Hepatic stellate cell (primary cell): Measurements from ENCODE around the gene INPP1.
"Not testable (repeated sequence)": the region's sequence is repeated elsewhere in the genome, so short reads cannot be mapped to it uniquely, and the experiment has no call there.

Experiments used
- DNase-seq: peaks from one replicate; pipeline ENCODE4 v3.0.0; 2011; ENCODE audit warnings: low spot score

The INPP1 gene

DNA sequence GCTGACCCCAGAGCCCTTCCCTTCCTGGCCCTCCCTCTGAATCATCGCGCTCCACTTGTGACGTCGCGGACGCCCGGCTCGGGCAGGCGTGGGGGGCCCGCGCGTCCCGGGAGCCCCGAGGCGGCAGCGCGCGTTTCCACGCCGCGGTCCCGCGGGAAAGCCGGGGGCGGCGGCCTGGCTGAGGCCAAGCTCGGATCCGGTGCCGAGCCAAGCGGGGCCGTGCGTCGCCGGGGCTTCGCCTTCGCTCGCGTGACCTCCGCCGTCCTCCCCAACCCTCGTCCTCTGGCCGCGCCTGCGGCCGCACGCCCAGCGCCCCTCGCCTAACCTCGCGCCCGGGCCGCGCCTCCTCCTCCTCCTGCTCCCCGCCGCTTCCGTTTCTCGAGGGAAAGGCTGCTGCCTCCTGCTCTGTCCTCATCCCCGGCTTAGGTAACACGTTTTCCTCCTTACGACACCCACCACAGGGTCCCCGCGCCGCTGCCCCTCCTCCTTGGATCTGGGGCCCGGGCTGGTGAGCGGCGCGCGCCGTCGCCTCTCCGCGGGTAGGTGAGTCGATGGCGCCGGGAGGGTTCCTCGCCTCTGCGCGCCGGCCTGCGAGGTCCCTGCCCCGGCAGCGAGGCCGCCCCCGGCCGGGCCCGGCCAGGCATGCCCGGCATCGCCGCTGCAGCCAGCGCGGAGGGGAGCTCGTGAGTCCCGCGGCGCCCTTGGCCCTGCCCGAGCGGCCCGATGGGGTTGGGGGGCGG, at the start of gene INPP1:
INPP1 (plus strand) TSS at position 54 of the 740 bp plus-strand sequence. CDS start 16,514 bp downstream, outside the sequence.
- DNase-seq = peak; percentile 64

- DNase-seq = not testable (repeated sequence)
These were observed 45.5 kb upstream of the INPP1 start for GRCh38 chr2:190297880-190298279.

GRCh38 chr2:190301032-190301431, 42.4 kb upstream of the INPP1 start:
- DNase-seq = no peak

GRCh38 chr2:190302052-190302451, 41.3 kb upstream of the INPP1 start:
- DNase-seq = no peak

DNA sequence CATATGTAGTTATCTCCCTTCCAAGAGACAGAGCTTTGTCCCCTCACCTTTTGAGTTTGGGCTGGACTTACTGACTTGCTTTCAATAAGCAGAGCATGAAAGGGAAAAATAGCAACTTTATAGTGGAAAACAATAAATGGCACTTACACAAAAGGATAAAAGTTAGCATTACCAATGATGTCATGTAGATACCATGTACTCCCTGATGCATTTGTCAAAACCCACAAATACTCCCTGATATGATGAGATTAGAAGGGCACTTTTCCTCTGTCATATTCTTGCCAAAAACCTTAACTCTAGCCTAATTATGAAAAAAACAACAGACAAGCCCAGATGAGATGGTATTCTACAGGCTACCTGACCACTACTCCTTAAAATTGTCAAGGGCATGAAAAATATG, 39.7 kb upstream of the INPP1 start:
- no peak for DNase-seq

- DNase-seq = no peak
These were observed 39.0 kb upstream of the INPP1 start for GRCh38 chr2:190304404-190304803.

DNA sequence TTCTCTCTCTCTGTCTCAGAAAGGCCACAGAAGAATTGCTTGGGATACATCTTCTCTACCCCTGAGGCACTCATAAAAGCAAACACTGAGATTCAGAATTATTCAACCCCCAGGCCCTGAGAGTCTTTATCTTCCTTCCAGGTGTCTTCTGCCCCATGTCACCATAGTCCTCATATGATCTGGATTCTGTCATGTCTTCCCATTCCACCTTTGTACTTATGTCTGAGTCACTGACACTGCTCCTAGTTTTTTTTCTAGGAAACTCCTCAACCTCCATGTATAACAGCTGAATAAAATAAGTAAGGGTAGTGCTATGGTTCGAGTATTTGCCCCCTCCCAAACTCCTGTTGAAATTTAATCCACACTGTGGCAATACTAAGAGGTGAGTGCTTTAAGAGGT, 35.4 kb upstream of the INPP1 start:
- DNase-seq = no peak

DNA sequence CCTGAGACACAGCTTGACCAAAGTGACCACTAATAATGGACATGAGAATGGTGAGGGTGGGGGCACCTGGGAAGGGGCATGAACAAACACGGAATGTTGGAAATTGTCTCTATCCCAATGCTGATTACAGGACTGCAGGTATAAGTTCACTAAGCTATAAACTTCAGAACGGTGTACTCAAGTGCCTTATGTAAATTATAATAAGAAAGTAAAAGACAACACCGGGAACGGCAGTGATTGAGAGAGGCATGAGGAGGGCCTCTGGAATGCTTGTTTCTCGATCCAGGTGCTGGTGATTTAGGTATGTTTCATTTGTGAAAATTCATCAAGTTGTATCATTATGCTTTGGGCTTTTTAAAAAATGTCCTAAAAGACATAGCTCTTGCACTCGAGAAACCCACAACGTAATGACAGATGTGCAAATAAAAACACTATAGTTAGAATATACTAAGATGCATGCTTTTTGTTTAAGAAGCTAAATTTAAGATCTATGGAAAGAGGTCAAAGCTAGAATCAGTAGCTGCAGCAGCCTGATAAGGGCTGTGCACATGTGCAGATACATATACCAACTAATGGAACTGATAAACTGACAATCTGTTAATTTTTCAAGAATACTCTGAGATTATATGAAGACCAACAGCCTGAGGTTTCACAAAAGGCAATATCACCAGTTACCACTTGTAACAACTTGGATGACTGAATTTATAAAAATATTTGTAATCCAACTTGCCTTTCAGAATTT, 31.3 kb upstream of the INPP1 start:
- DNase-seq = no peak

DNA sequence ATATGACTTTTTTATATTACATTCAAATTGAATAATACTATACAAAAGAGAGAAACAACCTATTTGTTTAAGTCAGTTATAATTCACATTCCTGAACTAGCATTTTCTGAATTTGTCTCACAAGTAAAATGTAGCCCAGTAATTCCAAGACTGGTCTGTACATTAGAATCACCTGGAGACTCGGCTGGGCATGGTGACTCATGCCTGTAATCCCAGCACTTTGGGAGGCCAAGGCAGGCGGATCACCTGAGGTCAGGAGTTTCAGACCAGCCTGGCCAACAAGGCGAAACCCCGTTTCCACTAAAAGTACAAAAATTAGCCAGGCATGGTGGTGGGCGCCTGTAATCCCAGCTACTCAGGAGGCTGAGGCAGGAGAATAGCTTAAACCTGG, 30.8 kb upstream of the INPP1 start:
- not testable (repeated sequence) for DNase-seq

- DNase-seq = no peak
These were observed 29.5 kb upstream of the INPP1 start for GRCh38 chr2:190313880-190314279.

GRCh38 chr2:190315273-190315672, 28.1 kb upstream of the INPP1 start:
- no peak for DNase-seq

- DNase-seq = no peak
These were observed 24.9 kb upstream of the INPP1 start for GRCh38 chr2:190318514-190318913.

- no peak for DNase-seq
These were observed 24.3 kb upstream of the INPP1 start for GRCh38 chr2:190318931-190319554.

- peak; percentile 81 for DNase-seq
These were observed 23.6 kb upstream of the INPP1 start, which contains the start of gene HIBCH for GRCh38 chr2:190319555-190320498. HIBCH (minus strand) TSS chr2:190319826; CDS start chr2:190319750, 76 bp downstream.

GRCh38 chr2:190320696-190321095, 22.7 kb upstream of the INPP1 start:
- DNase-seq = no peak

- DNase-seq = no peak
These were observed 20.0 kb upstream of the INPP1 start for GRCh38 chr2:190323406-190323805.

- DNase-seq = no peak
These were observed 17.8 kb upstream of the INPP1 start for GRCh38 chr2:190325588-190325987.

GRCh38 chr2:190327867-190328572, 15.4 kb upstream of the INPP1 start:
- no peak for DNase-seq

DNA sequence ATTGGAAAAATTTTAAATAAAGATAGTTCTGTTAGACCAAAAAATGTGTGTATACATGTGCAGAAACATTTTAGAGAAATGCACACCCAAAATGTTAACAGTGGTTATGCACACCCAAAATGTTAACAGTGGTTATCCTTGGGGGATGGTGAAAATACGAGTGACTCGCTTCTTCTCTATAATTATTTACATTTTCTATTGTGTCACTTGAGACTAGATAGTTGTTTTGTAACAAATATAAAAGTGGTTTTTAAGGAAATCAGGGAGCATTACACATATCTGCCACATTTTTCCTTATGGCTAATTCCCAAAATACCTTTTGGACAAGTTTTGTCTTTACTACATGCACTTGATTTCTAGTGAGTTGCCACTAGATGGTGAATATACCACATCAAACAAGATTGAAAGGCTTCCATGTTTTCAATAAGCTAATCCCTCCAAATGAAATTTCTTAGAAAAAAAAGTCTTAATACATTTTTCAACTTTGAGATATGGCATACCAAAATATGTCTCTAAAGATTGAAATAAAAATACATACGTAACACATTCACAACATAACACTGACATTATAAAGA, 14.7 kb upstream of the INPP1 start:
- DNase-seq = no peak

DNA sequence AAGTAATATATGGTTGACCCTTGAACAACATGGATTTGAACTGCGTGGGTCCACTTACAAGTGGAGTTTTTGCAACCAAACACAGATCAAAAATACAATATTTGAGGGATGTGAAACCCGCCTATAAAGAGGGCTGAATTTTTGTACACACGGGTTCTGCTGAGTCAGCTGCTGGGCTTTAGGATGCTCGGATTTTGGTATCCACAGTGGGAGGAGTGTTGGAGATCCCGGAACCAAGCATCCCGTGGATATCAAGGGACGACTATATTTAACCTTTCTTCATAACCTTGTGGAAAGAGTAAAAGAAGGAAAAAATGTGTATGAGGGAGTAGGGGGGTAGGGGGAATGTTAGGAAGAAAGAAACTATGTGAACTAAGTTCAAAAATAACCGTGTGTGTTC, 10.0 kb upstream of the INPP1 start:
- DNase-seq = no peak

- no peak for DNase-seq
These were observed 9.5 kb upstream of the INPP1 start for GRCh38 chr2:190333928-190334327.
